OCI-LY7 (cell line): ENCODE data around the gene HDAC9. TPM values are rescaled to one million over a fixed set of nuclear protein-coding genes. Genes with fewer than 3 reads are reported as not detected.
A peak's percentile ranks its signal among the peaks of the same experiment; 100 is the strongest.

Source experiments
- BruUV-seq: library from RNA; stranded (reverse); fragments of 400-500 nt; replicated peaks from 2 replicates; lab custom pipeline; 2021; lab: Mats Ljungman, UMichigan
- CTCF ChIA-PET: fragments of 300-600 bp; sonication (Branson Sonifier 250); formaldehyde crosslinking; loops from one replicate; lab custom pipeline; 2022; ENCODE audit warnings: antibody characterized with exemption; ENCODE audit not compliant: unreplicated experiment; lab: Charles Lee
- POLR2A ChIA-PET: fragments of 300-600 bp; sonication (Branson Sonifier 250); formaldehyde crosslinking; loops from one replicate; lab custom pipeline; 2022; ENCODE audit warnings: antibody characterized with exemption; lab: Charles Lee
- DNase-seq: peaks from one replicate; pipeline ENCODE4 v3.0.0-alpha.2; 2015; ENCODE audit warnings: low spot score
- H2AFZ ChIP-seq: fragments of 200-600 bp; sonication (generic), shearing (Covaris generic); 2 replicates; pipeline ENCODE4 v1.6.1; 2014; ENCODE audit warnings: mild to moderate bottlenecking, antibody characterized with exemption, low read length, moderate library complexity
- H3K27ac ChIP-seq: fragments of 200-600 bp; sonication (generic); 2 replicates; pipeline ENCODE4 v1.5.1; 2014; ENCODE audit warnings: mixed run types, low read depth, mild to moderate bottlenecking, moderate library complexity, low read length, inconsistent platforms; ENCODE audit not compliant: poor library complexity, severe bottlenecking
- H3K36me3 ChIP-seq: fragments of 200-600 bp; sonication (generic); 2 replicates; pipeline ENCODE4 v1.6.1; 2014; ENCODE audit warnings: mild to moderate bottlenecking, antibody characterized with exemption, low read length, moderate library complexity, mixed read lengths; ENCODE audit not compliant: insufficient read depth
- H3K4me1 ChIP-seq: fragments of 200-600 bp; sonication (generic); 2 replicates; pipeline ENCODE4 v1.5.1; 2014; ENCODE audit warnings: mild to moderate bottlenecking, low read length; ENCODE audit not compliant: insufficient read depth, poor library complexity, severe bottlenecking
- H3K4me2 ChIP-seq: fragments of 200-600 bp; sonication (generic); 2 replicates; pipeline ENCODE4 v1.6.1; 2014; ENCODE audit warnings: mild to moderate bottlenecking, low read length
- H3K4me3 ChIP-seq: fragments of 200-600 bp; sonication (generic); 2 replicates; pipeline ENCODE4 v1.5.1; 2014; ENCODE audit warnings: mild to moderate bottlenecking, low read depth, low read length; ENCODE audit not compliant: poor library complexity, severe bottlenecking
- H3K79me2 ChIP-seq: fragments of 200-600 bp; sonication (generic); 2 replicates; pipeline ENCODE4 v1.6.1; 2016; ENCODE audit warnings: low read depth, mild to moderate bottlenecking, low read length, moderate library complexity, mixed read lengths; ENCODE audit not compliant: insufficient read depth
- H3K9me2 ChIP-seq: fragments of 200-600 bp; sonication (generic); 2 replicates; pipeline ENCODE4 v1.6.1; 2016; ENCODE audit warnings: mild to moderate bottlenecking, low read length, mixed read lengths; ENCODE audit not compliant: insufficient read depth
- H3K9me3 ChIP-seq: fragments of 200-600 bp; sonication (generic); 2 replicates; pipeline ENCODE4 v1.6.1; 2014; ENCODE audit warnings: mild to moderate bottlenecking, mixed run types, low read length, mixed read lengths
- H4K20me1 ChIP-seq: fragments of 200-600 bp; sonication (generic); 2 replicates; pipeline ENCODE4 v1.6.1; 2014; ENCODE audit warnings: mild to moderate bottlenecking, antibody characterized with exemption, low read length, moderate library complexity, mixed read lengths; ENCODE audit not compliant: insufficient read depth
- EZH2phosphoT487 ChIP-seq: fragments of 200-600 bp; sonication (generic); IDR thresholded peaks from 2 replicates; pipeline ENCODE4 v1.6.1; 2018; ENCODE audit warnings: low read depth, borderline replicate concordance, mild to moderate bottlenecking, mixed run types, antibody characterized with exemption, low read length, moderate library complexity, mixed read lengths
- intact Hi-C: fragments of 100-400 bp; cut with micrococcal nuclease; formaldehyde crosslinking; loops from one replicate; pipeline ENCODE4 v1.10.0; 2022; ENCODE audit not compliant: unreplicated experiment
- total RNA-seq, 2 experiments: library from RNA; depleted of rRNA in 1 of 2; stranded (reverse); fragments of >200 nt in 1 of 2; shearing (Covaris generic) in 1 of 2; gene quantifications; 2 replicates each; pipeline ENCODE4 v1.2.3, GENCODE V29; 2014 to 2022
- TF ChIP-seq, protein P1 (sequence below): fragments of 200-600 bp; sonication (generic); conservative IDR thresholded peaks from 2 replicates; pipeline ENCODE4 v1.5.1; 2014; ENCODE audit warnings: mild to moderate bottlenecking, antibody characterized with exemption, low read length, moderate library complexity, mixed read lengths

Gene HDAC9
- total RNA-seq, 2 experiments from 2014 or later: 58.8 to 91.7 TPM

- Histone ChIP-seq H3K27ac (peak overlapping the region; percentile 91), H3K79me2 (peaks cover 89% of the 10 kb centered on the region), H3K4me3 (peak overlapping the region; percentile 46), H3K9me3 (peaks cover 13% of the 10 kb centered on the region; the same call in 1 of the 2 replicates), H3K4me2 (peak overlapping the region; percentile 73), H4K20me1 (no peaks in the 10 kb centered on the region), H3K9me2 (no peaks in the 10 kb centered on the region), H3K36me3 (peaks cover 29% of the 10 kb centered on the region), H2AFZ (peak overlapping the region; percentile 29; the same call in 1 of the 2 replicates), H3K4me1 (peaks cover 74% of the 10 kb centered on the region)
- ChIA-PET POLR2A (interaction anchor here (0.6 to 9.9 kb wide), 19 partner anchors 8 to 243 kb away, joined by 3 to 119 read pairs (median 9); partner anchors contain the start of gene HDAC9), CTCF (no interaction called here)
- BruUV-seq: no TSS peak
- TF ChIP-seq, protein P1, sequence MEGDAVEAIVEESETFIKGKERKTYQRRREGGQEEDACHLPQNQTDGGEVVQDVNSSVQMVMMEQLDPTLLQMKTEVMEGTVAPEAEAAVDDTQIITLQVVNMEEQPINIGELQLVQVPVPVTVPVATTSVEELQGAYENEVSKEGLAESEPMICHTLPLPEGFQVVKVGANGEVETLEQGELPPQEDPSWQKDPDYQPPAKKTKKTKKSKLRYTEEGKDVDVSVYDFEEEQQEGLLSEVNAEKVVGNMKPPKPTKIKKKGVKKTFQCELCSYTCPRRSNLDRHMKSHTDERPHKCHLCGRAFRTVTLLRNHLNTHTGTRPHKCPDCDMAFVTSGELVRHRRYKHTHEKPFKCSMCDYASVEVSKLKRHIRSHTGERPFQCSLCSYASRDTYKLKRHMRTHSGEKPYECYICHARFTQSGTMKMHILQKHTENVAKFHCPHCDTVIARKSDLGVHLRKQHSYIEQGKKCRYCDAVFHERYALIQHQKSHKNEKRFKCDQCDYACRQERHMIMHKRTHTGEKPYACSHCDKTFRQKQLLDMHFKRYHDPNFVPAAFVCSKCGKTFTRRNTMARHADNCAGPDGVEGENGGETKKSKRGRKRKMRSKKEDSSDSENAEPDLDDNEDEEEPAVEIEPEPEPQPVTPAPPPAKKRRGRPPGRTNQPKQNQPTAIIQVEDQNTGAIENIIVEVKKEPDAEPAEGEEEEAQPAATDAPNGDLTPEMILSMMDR: no peak
- TF ChIP-seq EZH2phosphoT487: no peak
- peak; percentile 96 for DNase-seq
- intact Hi-C loops: loop anchor here (1.0 to 2.0 kb wide), 3 partner anchors 34 to 69 kb away; no protein-coding TSS in a partner anchor
Observed at GRCh38 chr7:18566829-18567228, 71.3 kb downstream of the HDAC9 start.

DNA sequence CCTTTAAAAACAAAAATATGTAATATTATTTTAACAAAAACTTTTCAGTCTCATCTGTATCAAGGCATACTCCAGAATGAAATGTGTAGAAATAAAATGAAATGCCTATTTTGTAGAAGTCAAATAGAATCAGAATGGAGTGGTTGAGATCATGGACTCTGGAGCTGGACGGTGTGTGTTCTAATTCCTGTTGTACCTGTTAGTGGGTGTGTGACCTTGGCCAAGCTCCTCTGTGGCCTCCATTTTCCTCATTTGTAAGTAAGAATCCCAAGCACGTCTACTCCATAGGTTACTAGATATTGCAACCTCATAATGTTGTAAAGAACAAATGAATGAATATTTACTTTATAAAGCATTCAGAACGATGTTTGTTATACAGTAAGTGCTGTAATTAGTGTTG, 74.9 kb downstream of the HDAC9 start:
- no peaks in the 10 kb centered on the region for H4K20me1 ChIP-seq
- H3K9me2 ChIP-seq: no peaks in the 10 kb centered on the region
- no peak overlapping the region for H2AFZ ChIP-seq
- intact Hi-C loops: loop anchor here (5.0 kb wide), 1 partner anchor 213 kb away; no protein-coding TSS in a partner anchor
- H3K4me2 ChIP-seq: no peak overlapping the region
- ChIA-PET POLR2A (interaction anchor here (0.8 to 9.9 kb wide), 9 partner anchors 16 to 170 kb away, joined by 3 to 119 read pairs (median 4); partner anchors contain the start of gene HDAC9), CTCF (interaction anchor here (1.4 kb wide), 1 partner anchor 69 kb away, joined by 4 read pairs; no protein-coding TSS in a partner anchor)
- H3K4me1 ChIP-seq: peaks cover 93% of the 10 kb centered on the region
- TF ChIP-seq, protein P1: no peak
- no peak for TF ChIP-seq EZH2phosphoT487
- H3K79me2 ChIP-seq: peaks cover 73% of the 10 kb centered on the region
- no peak overlapping the region for H3K27ac ChIP-seq
- H3K9me3 ChIP-seq: no peaks in the 10 kb centered on the region
- peaks cover 24% of the 10 kb centered on the region for H3K36me3 ChIP-seq
- DNase-seq: no peak
- H3K4me3 ChIP-seq: no peak overlapping the region
- no TSS peak for BruUV-seq
